ENCODE results near the gene CCDC74B.
"Not testable (repeated sequence)": the region's sequence is repeated elsewhere in the genome, so short reads cannot be mapped to it uniquely, and the experiment has no call there.

CCDC74B gene

DNA sequence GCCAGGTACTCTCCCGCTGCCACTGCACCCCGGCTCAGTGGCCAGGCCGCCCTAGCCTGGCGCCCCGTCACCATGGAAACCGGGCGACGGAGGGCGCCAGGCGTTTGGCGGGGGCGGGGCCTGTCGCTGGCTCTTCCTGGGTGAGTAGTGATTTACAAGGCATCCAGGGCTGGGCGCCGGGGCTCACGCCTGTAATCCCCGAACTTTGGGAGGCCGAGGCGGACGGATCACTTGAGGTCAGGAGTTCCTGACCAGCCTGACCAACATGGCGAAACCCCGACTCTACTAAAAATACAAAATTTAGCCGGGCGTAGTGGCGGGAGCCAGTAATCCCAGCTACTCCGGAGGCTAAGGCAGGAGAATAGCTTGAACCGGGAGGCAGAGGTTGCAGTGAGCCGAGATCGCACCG is at the start of gene CCDC74B:
TSS of gene CCDC74B (minus strand) at position 107 of the 409 bp plus-strand sequence. CDS start 116 bp downstream, outside the sequence.
- peak; percentile 71 for DNase-seq (ENCODE audit: low spot score)

DNA sequence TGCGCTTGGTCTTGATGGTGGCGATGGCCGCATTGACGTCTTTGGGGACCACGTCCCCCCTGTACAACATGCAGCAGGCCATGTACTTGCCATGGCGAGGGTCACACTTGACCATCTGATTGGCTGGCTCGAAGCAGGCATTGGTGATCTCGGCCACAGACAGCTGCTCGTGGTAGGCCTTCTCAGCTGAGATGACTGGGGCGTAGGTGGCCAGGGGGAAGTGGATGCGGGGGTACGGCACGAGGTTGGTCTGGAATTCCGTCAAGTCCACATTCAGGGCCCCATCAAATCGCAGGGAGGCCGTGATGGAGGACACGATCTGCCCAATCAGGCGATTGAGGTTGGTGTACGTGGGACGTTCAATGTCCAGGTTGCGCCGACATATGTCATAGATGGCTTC is 48.9 kb upstream of the CCDC74B start:
- DNase-seq (ENCODE audit: low spot score), result not testable (repeated sequence)

- not testable (repeated sequence) for DNase-seq (ENCODE audit: low spot score)
Measured at GRCh38 chr2:130192451-130192850, 47.5 kb upstream of the CCDC74B start.

DNA sequence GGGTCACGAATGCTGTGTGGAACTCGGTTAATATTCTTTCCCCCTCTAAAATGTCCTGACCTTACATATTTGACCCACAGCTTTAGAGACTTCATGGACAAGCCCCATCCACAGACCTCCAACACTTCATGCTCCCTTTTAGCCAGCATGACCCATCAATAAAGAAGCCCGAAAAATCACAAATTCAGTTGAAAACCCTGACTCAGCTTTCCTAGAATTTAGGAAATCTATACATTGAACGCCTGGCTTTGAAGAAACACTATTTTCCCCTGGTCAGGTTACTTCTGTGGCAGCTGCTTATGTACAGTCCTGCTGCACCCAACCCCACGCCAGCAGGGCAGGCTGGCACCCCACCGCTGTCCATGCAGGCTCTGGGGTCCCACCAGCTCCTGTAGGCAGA is 46.4 kb upstream of the CCDC74B start:
- not testable (repeated sequence) for DNase-seq (ENCODE audit: low spot score)

- DNase-seq (ENCODE audit: low spot score), result no peak
Measured at GRCh38 chr2:130190237-130190636, 45.3 kb upstream of the CCDC74B start.

DNA sequence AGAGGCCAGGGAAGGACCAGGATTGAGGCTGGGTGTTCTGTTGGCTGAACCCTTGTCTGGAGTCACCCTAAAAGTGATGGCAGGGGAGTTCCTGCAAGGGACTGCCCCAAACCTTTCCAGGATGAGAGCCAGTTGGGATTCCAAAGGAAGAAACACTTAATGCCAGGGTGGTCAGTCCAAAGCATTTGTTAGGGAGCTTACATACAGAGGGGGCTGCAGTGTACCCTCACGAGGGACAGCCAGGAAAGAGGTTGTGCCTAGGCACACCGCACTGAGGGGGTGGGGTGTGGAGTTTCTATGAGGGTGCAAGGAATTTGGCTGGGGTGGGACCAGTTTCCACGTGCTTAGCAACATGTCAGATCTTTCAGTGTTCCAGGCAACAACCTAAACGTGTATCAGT is 44.0 kb upstream of the CCDC74B start:
- DNase-seq (ENCODE audit: low spot score), result not testable (repeated sequence)

GRCh38 chr2:130187859-130188792 is 43.2 kb upstream of the CCDC74B start:
- DNase-seq (ENCODE audit: low spot score), result not testable (repeated sequence)

- no peak for DNase-seq (ENCODE audit: low spot score)
Measured at GRCh38 chr2:130187268-130187667, 42.4 kb upstream of the CCDC74B start.

- DNase-seq (ENCODE audit: low spot score), result no peak
Measured at GRCh38 chr2:130186391-130186790, 41.5 kb upstream of the CCDC74B start.

DNA sequence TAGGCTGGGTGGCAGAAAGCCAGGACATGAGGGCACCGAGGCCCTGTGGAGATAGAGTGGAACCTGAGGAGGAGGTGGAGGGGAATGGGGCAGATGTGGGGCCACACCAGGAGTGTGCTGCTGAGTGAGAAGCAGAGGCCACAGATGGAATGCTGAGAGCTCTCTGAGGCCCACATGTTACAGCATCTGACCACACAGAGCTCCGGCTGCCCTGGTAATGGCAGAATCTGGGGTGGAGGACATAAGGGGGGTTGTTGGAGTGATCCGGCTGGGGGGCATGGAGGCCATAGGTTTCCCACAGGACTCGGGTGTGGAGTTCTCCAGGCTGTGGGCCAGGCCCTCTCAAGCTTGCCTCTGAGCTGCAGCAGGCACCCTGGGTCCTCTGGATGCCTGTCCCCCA is 41.0 kb upstream of the CCDC74B start:
- DNase-seq (ENCODE audit: low spot score), result no peak

DNA sequence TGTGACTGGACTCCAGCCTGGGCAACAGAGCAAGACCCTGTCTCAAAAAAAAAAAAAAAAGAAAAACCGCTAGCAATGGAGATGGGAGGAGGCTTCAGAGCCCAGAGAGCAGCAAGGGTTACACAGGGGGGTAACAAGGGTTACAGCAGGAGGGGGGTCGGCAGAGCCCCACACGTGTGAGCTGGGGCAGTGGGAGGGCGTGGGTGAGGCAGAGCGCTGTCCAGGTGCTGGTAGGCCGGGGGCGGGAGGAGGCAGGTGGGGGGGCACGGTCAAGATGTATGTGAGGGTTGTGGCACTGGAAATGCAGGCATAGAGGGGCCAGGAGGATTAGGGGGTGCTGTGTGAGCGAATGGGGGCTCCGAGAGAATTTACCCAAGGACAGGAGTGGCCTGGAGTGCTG is 40.5 kb upstream of the CCDC74B start:
- no peak for DNase-seq (ENCODE audit: low spot score)

- DNase-seq (ENCODE audit: low spot score), result peak; percentile 63
Measured at GRCh38 chr2:130183512-130184373, 38.8 kb upstream of the CCDC74B start.

DNA sequence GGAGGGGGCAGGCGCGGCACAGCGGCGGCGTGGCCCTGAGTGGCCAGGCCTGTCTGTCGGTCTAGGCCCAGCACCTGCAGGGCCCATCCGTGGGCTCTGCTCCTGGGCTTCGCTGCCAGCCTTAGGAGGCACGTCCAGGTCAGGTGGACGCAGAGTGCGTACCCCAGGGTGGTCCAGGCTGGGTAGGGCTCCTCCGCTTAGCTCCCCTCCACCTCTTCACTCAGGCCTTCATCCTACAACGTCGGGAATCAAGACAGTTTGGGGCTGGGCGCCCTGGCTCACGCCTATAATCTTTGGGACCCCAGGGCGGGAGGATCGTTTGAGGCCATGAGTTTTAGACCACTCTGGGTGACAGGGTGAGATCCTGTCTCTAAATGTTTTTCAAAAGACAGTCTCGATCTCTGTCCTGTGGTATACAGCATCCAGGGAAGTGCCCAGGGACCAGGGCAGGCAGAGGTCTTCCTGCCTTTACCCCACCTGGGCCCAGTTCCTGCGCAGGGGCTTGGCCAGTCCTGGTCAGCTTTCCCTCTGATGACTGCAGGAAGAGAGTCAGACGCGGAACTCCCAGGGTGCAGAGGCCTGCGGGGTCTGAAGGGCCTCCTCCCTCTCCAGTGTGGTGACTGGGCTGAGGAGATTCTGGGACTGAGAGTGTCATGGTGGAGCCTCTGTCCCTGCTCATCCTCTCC is 38.1 kb upstream of the CCDC74B start:
- DNase-seq (ENCODE audit: low spot score), result not testable (repeated sequence)

DNA sequence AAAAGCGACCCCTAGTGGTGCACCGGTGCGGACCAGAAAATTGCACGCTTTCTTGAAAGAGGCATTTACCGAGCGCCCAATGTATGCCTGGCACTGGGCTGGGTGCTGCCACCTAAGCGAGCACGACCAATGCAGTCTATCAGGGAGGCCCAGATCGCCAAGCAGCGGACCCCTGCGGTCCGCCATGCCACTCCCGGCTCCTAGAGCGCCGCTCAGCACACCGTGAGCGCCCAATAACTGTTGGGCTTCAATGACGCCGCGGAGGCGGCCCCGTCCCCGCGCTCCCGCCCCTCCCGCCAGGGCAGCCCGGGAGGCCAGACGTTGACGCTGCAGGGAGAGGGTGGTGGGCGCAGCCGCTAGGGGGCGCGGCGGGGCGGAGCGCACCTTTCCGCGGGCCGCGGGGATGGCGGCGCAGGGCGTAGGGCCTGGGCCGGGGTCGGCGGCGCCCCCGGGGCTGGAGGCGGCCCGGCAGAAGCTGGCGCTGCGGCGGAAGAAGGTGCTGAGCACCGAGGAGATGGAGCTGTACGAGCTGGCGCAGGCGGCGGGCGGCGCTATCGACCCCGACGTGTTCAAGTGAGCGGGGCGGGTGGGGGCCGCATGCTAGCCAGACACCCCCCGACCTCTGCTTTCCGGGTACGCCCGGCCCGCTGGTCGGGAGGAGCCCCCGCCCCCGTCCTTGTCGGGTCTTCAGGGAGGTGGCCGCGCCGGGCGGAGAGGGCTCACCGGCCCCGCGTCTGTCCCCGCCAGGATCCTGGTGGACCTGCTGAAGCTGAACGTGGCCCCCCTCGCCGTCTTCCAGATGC is 37.2 kb upstream of the CCDC74B start, which contains the start of gene MZT2B:
TSS of gene MZT2B (plus strand) at position 383 of the 803 bp plus-strand sequence. CDS start at position 404, 21 bp downstream.
- peak; percentile 90 for DNase-seq (ENCODE audit: low spot score)

DNA sequence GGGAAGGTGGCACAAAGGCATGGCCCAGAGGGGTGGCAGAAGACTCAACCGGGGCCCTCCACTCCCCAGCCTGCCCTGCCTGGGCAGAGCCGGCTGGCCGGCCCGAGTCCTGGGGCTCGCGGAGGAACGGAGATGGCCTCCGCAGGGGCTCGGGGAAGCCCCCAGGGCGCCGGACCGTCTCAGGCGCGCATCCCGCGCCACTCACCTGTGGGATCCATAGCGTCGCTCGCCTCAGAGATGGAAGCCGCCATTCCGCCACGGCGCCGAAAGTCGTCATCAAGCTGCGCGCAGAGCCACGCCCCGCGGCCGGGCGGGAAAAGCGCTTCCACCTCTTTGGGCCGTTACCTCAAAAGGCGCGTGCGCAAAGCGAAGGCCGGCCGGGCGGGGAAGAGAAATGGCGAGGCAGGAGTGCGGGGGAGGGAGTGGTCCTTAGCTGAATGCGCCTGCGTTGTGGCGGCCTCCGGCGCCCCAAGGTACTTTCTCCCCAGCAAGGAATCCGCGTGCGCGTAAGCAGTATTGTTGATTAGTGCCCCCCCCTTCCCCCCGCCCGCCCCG is 36.5 kb upstream of the CCDC74B start, which contains the start of gene SMPD4:
TSS of gene SMPD4 (minus strand) at position 278 of the 555 bp plus-strand sequence. CDS start 5,010 bp downstream, outside the sequence.
- peak; percentile 97 for DNase-seq (ENCODE audit: low spot score)

DNA sequence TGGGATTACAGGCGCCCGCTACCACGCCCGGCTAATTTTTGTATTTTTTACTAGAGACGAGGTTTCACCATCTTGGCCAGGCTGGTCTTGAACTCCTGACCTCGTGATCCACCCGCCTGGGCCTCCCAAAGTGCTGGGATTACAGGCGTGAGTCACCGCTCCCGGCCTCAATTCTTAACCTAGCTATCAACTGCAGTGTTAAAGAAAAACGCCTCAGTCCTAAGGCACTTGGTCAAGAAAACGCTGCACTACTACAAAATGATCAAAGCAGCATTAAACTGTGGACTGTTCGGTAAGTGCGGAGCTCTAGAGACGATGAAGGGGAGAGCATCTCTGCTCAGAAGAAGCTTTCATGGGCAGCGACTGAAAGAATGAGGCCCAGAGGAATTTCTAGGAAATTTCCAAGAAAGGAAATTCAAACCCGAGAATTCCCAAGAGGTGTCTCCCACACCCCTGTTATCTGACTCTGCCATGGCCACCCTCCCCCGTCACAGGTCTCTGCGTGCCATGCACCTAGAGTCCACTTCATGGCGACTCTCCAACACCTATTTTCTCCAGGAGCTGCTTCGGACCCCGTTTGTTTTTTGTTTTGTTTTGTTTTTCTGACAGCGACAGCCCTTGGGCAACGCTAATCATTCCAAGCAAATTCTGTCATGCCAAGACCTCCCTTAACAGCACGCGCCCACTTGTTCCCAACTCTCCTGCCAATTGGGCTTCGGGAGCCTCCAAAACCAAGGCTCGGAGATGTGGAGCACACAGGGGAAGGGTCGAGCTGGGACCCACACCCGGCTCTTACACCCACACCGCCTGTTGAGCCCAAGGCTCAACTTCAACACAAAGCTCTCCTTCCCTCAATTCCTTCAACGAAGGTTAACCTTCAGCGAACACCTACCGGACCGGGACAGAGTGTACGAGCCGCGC is 35.8 kb upstream of the CCDC74B start:
- DNase-seq (ENCODE audit: low spot score), result not testable (repeated sequence)

DNA sequence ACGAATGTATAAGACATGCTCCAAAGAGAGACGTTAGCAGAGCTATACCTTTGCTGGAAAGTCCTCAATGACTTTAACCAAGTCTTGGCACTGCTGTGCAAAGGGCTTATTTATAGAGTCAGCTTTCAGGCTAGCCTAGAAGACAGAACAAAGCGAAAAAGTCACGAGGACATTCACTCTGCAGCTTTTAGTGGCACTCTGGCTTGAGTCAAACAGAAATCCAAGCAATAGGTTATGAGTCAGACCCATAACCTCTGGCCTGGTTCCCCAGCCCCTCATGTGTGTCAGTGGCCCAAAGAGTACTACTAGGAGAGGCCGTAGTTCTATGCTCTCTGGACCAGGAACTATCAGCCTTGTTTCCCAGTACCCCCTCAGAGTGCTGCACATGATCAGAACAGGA is 30.0 kb upstream of the CCDC74B start:
- DNase-seq (ENCODE audit: low spot score), result not testable (repeated sequence)

DNA sequence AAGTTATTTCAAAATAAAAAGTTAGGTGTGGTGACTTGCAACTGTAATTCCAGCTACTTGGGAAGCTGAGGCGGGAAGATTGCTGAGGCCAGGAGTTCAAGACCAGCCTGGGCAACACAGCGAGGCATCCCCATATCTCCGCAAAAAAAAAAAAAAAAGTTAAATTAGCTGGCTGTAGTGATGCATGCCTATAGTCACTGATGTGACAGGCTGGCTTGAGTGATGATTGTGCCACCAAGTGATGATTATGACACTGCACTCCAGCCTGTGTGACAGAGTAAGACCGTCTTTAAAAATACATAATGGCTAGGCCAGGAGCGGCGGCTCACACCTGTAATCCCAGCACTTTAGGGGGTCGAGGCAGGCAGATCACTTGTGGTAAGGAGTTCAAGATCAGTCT is 25.0 kb upstream of the CCDC74B start:
- DNase-seq (ENCODE audit: low spot score), result no peak

DNA sequence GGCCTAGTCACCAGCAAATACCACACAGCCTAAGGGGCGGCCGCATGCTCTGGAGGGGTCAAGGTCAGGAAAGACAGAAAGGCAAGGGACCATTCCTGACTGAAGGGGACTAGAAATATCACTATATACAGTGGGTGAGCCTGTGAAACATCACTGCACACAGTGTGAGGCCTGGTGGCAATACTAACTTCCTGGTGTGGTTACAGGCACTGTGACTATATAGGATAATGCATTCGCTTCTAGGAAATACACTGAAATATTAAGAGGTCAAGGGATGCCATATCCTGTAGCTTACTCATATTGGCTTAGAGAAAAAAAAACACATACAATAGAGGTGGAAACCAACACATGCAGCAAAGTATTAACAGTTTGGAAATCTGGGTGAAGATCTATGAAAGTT is 24.3 kb upstream of the CCDC74B start:
- DNase-seq (ENCODE audit: low spot score), result not testable (repeated sequence)

Data from ecto neural progenitor cell (in vitro differentiated cells).